BLaER1 (cell line): ENCODE data around the gene MED19.

Experiments used
- H3K27ac ChIP-seq: shearing (Covaris generic); formaldehyde crosslinking; 2 replicates; pipeline ENCODE4 v1.8.1; 2022
- H3K27me3 ChIP-seq: shearing (Covaris generic); formaldehyde crosslinking; 2 replicates; pipeline ENCODE4 v1.8.1; 2022
- H3K36me3 ChIP-seq: shearing (Covaris generic); formaldehyde crosslinking; 2 replicates; pipeline ENCODE4 v1.8.1; 2022
- H3K4me1 ChIP-seq: shearing (Covaris generic); formaldehyde crosslinking; 2 replicates; pipeline ENCODE4 v1.8.1; 2022
- H3K4me2 ChIP-seq: shearing (Covaris generic); formaldehyde crosslinking; 2 replicates; pipeline ENCODE4 v1.8.1; 2022
- H3K4me3 ChIP-seq: shearing (Covaris generic); formaldehyde crosslinking; 2 replicates; pipeline ENCODE4 v1.8.1; 2022
- H3K9ac ChIP-seq: shearing (Covaris generic); formaldehyde crosslinking; 2 replicates; pipeline ENCODE4 v1.8.1; 2022
- H3K9me3 ChIP-seq: shearing (Covaris generic); formaldehyde crosslinking; 2 replicates; pipeline ENCODE4 v1.8.1; 2022
- H4K20me1 ChIP-seq: shearing (Covaris generic); formaldehyde crosslinking; 2 replicates; pipeline ENCODE4 v1.8.1; 2022
- Cebpa-rat ChIP-seq: shearing (Covaris generic); IDR thresholded peaks from 2 replicates; pipeline ENCODE4 v1.8.1; 2022

Gene MED19, protein sequence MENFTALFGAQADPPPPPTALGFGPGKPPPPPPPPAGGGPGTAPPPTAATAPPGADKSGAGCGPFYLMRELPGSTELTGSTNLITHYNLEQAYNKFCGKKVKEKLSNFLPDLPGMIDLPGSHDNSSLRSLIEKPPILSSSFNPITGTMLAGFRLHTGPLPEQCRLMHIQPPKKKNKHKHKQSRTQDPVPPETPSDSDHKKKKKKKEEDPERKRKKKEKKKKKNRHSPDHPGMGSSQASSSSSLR

DNA sequence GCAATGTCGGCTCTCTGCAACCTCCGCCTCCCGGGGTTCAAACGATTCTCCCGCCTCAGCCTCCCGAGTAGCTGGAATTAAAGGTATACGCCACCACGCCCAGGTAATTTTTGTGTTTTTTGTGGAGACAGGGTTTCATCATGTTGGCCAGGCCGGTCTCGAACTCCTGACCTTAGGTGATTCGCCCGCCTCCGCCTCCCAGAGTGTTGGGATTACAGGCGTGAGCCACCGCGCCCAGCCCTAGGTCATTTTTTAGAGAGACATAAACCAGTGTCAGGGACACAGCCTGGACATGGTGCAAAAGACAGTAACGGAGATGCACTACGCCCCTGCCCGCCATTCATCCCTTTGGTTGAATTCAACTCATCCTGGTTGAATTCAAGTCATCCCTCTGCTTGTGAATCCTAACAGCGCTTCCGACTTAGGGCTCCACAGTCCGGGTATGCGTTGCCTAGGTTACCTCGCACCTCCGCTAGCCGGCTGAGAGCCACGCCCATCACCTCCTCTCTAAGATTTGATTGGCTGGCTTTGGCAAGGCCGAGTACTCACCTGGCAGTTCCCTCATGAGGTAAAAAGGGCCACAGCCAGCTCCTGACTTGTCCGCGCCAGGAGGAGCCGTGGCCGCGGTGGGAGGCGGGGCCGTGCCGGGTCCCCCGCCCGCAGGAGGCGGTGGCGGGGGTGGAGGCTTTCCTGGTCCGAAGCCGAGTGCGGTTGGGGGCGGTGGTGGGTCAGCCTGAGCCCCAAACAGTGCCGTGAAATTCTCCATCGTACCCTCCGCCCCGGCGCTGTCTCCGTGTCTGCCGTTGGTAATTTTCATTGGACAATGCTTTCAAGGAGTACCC is at the start of gene MED19:
Gene MED19, minus strand, starts transcription at position 802 of the 842 bp plus-strand sequence. Its CDS starts 36 bp downstream, at position 766.
- no peak for TF ChIP-seq Cebpa-rat
- Histone ChIP-seq H3K4me1 (peaks cover 31% of the 10 kb centered on the region), H3K27ac (peak within 1 kb of the TSS; percentile 94), H3K36me3 (peaks cover 29% of the 10 kb centered on the region), H4K20me1 (peaks cover 49% of the 10 kb centered on the region), H3K4me3 (peak within 1 kb of the TSS; percentile 90), H3K4me2 (peak within 1 kb of the TSS; percentile 92), H3K9me3 (peaks cover 10% of the 10 kb centered on the region; the same call in 1 of the 2 replicates), H3K27me3 (no peaks in the 10 kb centered on the region), H3K9ac (peak within 1 kb of the TSS; percentile 94)

DNA sequence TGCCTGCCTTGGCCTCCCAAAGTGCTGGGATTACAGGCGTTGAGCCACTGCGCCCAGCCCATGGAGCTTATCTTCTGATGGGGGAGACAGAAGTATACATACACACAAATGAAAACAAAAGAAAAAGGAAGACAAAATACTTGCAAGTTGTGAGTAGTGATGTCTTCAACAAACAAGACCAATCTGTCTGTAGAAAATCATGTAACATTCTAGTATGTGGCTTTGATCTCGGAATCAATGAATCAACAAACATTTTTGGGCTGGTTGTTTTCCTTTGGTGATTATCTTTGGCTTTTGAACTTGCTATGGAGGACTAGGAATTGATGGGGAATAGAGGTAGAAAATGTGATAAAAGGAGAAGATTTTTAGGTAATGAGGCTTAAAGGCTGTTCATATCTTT is 46.2 kb upstream of the MED19 start:
- Histone ChIP-seq H3K27ac (no peak overlapping the region), H3K4me3 (no peak overlapping the region), H3K27me3 (peaks cover 29% of the 10 kb centered on the region), H3K4me1 (no peaks in the 10 kb centered on the region), H3K4me2 (no peak overlapping the region), H3K9me3 (0 out of 2 replicates have a peak, but pooled peaks cover 2% of the 10 kb centered on the region), H3K9ac (no peak overlapping the region), H3K36me3 (peaks cover under 1% of the 10 kb centered on the region; the same call in 1 of the 2 replicates), H4K20me1 (peaks cover 29% of the 10 kb centered on the region)
- no peak for TF ChIP-seq Cebpa-rat

DNA sequence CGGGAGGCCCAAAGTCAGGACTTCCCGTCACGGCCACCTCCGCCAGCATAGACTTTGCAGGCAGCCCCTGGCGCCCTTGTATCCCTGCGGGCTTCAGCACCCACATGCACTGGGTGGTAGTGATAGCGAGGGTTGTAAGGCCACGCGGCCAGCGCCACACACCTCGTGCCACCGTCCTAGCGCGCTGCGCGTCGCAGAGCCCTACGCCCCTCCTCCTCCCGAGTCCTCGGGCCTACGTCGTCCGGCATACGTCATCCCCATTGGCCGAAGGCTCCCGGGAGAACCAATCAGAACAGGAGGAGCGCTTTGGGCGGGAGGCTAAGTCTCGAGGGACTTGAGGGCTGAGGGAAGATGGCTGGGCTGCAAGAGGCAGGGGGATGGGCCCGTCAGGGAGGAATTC is 40.9 kb upstream of the MED19 start:
- no peak overlapping the region for H3K9ac ChIP-seq
- H3K27ac ChIP-seq: no peak overlapping the region
- H3K4me2 ChIP-seq: no peak overlapping the region
- H3K9me3 ChIP-seq: peaks cover 11% of the 10 kb centered on the region; the same call in 1 of the 2 replicates
- no peaks in the 10 kb centered on the region for H3K27me3 ChIP-seq
- H3K36me3 ChIP-seq: peaks cover 38% of the 10 kb centered on the region
- no peak overlapping the region for H3K4me3 ChIP-seq
- H3K4me1 ChIP-seq: no peaks in the 10 kb centered on the region
- H4K20me1 ChIP-seq: no peaks in the 10 kb centered on the region
- no peak for TF ChIP-seq Cebpa-rat

DNA sequence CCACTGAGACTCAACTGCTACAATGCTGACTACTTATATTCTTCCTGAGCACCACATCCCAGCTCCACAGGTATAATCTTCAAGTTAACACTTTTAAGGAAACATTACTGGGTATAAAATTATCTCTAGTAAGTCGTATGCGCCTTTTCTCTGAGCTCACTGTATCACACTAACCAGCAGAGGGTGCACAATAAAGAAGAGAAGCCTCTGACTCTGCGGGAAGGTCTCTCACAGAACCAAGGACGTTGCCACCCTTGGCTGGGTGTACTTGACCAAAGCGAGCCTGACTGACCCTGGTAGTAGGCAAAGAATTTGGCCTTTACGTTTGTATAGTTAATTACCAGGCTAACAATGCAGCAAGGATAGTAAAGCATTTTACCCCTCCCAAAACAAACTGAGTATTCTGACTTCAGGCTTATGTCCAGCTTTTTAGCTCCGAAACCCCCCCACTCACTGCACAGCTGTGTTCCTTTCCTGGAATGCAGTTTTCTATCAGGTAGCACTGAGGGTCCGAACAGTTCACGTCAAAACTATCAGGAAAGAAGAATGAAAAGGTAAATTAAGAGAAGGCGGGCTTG is 39.8 kb upstream of the MED19 start, which contains the start of gene BTBD18:
Gene BTBD18, minus strand, starts transcription at position 144 of the 578 bp plus-strand sequence. CDS start 631 bp downstream, outside the sequence.
- Histone ChIP-seq H3K4me3 (no peak within 1 kb of the TSS), H3K27me3 (no peaks in the 10 kb centered on the region), H3K9ac (no peak within 1 kb of the TSS), H4K20me1 (0 out of 2 replicates have a peak, but pooled peaks cover 5% of the 10 kb centered on the region), H3K27ac (no peak within 1 kb of the TSS), H3K9me3 (peaks cover 11% of the 10 kb centered on the region; the same call in 1 of the 2 replicates), H3K4me2 (no peak within 1 kb of the TSS), H3K4me1 (no peaks in the 10 kb centered on the region), H3K36me3 (peaks cover 50% of the 10 kb centered on the region)
- TF ChIP-seq Cebpa-rat: no peak

DNA sequence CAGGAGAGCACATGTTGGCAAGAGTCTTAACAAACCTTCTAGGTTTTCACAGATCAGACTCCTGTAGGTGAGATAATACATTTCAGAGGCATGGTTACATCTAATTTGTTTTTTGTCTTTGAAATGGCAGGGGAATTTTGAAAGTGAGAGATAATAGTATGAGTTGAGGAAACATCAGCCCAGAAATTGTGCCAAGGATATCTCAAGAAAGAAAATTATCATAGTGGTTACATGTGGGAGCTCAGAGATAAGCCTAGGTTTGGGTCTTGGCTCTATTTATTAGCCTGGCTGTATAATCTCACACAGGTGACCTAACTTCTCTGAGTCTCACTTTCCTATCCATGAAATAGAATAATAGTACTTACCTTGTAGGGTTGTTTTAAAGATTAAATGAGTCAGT is 39.2 kb upstream of the MED19 start:
- Histone ChIP-seq H3K9ac (no peak overlapping the region), H3K36me3 (peaks cover 56% of the 10 kb centered on the region), H3K4me3 (no peak overlapping the region), H3K9me3 (peaks cover 11% of the 10 kb centered on the region; the same call in 1 of the 2 replicates), H3K4me2 (no peak overlapping the region), H3K27me3 (no peaks in the 10 kb centered on the region), H3K27ac (no peak overlapping the region), H3K4me1 (no peaks in the 10 kb centered on the region), H4K20me1 (peaks cover 11% of the 10 kb centered on the region; the same call in 1 of the 2 replicates)
- no peak for TF ChIP-seq Cebpa-rat

DNA sequence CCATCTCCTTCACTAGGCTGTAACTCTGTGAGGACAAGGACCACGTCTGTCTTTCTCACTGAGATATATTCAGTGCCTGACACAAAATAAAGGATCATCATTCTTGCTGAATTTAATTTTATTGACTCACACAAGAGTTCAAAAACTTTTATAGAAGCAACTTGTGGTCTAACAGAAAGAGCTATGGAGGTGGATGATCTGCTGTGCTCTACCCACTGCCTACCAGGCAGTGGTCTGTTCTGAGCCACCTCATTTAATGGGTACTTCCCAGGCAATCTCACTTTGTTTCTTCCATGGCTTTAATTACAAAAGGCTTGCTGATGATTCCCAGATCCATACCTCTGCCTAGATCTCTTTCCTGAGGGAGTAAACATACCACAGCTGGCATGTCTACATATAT is 34.9 kb upstream of the MED19 start:
- H3K9ac ChIP-seq: no peak overlapping the region
- H3K4me2 ChIP-seq: no peak overlapping the region
- H3K27ac ChIP-seq: no peak overlapping the region
- no peaks in the 10 kb centered on the region for H3K9me3 ChIP-seq
- H3K36me3 ChIP-seq: peaks cover 83% of the 10 kb centered on the region
- no peak overlapping the region for H3K4me3 ChIP-seq
- H3K4me1 ChIP-seq: peaks cover 12% of the 10 kb centered on the region
- peaks cover 39% of the 10 kb centered on the region for H4K20me1 ChIP-seq
- no peak for TF ChIP-seq Cebpa-rat
- no peaks in the 10 kb centered on the region for H3K27me3 ChIP-seq

DNA sequence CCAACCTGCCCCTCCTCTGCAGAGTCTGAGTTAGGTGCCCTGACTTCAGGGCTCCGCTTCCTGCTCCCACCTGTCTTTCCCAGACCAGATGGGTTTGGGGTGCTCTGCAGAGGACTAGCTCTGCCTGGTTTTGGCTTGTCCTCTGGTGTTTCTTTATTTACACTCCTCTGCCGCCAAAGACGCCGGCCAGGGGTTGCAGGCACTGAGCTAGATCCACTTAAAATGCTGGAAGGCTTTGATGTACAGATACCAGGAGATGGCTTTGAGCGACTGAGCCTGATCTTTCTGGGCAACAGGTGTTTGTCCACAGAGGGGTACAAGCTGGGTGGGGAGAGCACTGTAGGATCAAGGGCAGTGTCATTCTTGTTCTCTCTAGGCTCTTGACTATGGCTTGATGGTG is 33.2 kb upstream of the MED19 start:
- no peak for TF ChIP-seq Cebpa-rat
- no peak overlapping the region; the same call in 1 of the 2 replicates for H3K4me2 ChIP-seq
- H3K27ac ChIP-seq: no peak overlapping the region
- no peak overlapping the region for H3K4me3 ChIP-seq
- H3K4me1 ChIP-seq: peaks cover 20% of the 10 kb centered on the region
- H3K9me3 ChIP-seq: no peaks in the 10 kb centered on the region
- H3K27me3 ChIP-seq: no peaks in the 10 kb centered on the region
- peaks cover 39% of the 10 kb centered on the region for H4K20me1 ChIP-seq
- peaks cover 82% of the 10 kb centered on the region for H3K36me3 ChIP-seq
- H3K9ac ChIP-seq: no peak overlapping the region

DNA sequence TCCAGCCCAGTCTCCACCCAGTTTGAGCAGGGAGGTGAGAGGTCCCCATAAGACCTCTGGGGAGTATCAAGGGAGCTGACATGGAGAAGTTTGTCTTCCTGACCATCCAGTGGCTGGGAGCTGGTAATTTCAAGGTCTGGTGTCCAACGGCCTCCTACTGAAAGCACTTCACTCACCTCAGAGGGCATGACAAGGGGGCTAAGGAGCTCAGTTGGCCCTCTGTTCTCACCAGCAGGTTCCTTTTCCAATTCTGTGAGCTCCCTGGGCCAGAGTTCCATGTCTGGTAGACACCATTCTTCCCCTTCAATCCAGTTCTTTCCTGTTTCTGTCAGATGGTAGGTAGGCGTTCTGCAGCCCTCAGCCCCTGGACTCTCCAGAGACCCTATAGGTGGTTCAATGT is 32.3 kb upstream of the MED19 start:
- Histone ChIP-seq H4K20me1 (peaks cover 39% of the 10 kb centered on the region), H3K27me3 (no peaks in the 10 kb centered on the region), H3K4me3 (no peak overlapping the region), H3K27ac (no peak overlapping the region), H3K36me3 (peaks cover 82% of the 10 kb centered on the region), H3K4me2 (no peak overlapping the region), H3K9ac (no peak overlapping the region), H3K9me3 (no peaks in the 10 kb centered on the region), H3K4me1 (peaks cover 26% of the 10 kb centered on the region)
- no peak for TF ChIP-seq Cebpa-rat

DNA sequence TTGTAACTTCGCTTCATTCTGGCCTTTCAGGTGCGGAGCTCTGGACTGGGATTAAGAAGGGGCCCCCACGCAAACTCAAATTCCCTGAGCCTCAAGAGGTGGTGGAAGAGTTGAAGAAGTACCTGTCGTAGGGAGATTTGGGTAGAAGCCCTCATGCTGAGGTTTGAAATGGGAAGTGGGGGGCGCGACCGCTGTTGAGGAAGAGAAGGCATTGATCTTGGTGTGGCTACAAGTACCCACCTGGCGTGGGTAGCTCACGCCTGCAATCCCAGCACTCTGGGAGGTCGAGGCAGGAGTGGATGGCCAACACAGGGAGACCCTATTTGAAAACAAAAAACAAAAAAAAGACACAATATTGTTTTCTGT is 30.1 kb upstream of the MED19 start:
- Histone ChIP-seq H3K4me3 (peak overlapping the region; percentile 91), H3K9ac (peak overlapping the region; percentile 98), H4K20me1 (peaks cover 37% of the 10 kb centered on the region), H3K36me3 (peaks cover 83% of the 10 kb centered on the region), H3K9me3 (no peaks in the 10 kb centered on the region), H3K27ac (peak overlapping the region; percentile 99), H3K4me2 (peak overlapping the region; percentile 96), H3K4me1 (peaks cover 26% of the 10 kb centered on the region), H3K27me3 (no peaks in the 10 kb centered on the region)
- TF ChIP-seq Cebpa-rat: no peak
